Limb (tissue), 2 donors: ENCODE data around the gene GTPBP10.
"Not testable (repeated sequence)": the region's sequence is repeated elsewhere in the genome, so short reads cannot be mapped to it uniquely, and the experiment has no call there.

Experiments used
- DNase-seq, 2 donors: peaks; one replicate each; pipeline ENCODE4 v3.0.0-alpha.2; 2016; ENCODE audit errors: extremely low spot score in 2 of 2

The GTPBP10 gene, protein sequence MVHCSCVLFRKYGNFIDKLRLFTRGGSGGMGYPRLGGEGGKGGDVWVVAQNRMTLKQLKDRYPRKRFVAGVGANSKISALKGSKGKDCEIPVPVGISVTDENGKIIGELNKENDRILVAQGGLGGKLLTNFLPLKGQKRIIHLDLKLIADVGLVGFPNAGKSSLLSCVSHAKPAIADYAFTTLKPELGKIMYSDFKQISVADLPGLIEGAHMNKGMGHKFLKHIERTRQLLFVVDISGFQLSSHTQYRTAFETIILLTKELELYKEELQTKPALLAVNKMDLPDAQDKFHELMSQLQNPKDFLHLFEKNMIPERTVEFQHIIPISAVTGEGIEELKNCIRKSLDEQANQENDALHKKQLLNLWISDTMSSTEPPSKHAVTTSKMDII

DNA sequence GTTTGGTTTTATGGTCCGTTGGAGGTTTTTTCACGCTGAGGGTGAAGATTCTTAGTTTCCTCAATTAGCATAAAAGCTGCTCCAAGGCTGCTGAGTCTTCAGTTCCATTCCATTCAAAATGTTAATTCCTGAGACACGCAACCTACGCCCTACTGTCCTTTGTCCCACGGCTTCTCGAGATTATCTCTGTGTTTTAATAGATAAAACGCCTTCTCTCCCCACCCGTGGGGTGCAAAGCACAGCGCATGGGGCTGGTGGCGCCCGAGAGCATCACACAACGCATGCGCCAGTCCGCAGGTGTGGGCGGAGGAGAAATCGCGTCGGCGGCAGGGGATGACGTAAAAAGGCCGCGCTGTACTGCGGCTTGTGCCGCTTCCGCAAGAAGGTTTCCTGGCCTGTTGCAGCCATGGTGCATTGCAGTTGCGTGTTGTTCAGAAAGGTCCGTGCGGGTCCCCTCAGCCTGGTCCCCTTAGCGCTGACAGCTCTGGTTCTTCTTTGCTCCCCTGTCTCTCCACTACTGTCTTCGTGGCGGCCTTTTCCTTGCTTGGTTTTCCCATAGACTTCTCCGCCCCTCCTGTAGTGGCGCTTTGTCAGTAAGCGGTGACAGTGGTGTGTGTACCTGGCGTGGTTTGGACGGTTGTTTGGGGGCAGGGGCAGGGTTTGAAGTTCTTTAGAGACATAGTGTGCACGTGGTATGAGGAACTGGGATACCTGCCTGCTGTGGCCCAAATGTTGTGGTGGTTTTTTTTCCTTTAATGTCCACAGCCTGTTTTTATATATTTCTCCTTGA lies at the start of gene GTPBP10:
GTPBP10 (plus strand) TSS at position 381 of the 790 bp plus-strand sequence; CDS start at position 407, 26 bp downstream.
- DNase-seq: peak; percentile 96 to 98

DNA sequence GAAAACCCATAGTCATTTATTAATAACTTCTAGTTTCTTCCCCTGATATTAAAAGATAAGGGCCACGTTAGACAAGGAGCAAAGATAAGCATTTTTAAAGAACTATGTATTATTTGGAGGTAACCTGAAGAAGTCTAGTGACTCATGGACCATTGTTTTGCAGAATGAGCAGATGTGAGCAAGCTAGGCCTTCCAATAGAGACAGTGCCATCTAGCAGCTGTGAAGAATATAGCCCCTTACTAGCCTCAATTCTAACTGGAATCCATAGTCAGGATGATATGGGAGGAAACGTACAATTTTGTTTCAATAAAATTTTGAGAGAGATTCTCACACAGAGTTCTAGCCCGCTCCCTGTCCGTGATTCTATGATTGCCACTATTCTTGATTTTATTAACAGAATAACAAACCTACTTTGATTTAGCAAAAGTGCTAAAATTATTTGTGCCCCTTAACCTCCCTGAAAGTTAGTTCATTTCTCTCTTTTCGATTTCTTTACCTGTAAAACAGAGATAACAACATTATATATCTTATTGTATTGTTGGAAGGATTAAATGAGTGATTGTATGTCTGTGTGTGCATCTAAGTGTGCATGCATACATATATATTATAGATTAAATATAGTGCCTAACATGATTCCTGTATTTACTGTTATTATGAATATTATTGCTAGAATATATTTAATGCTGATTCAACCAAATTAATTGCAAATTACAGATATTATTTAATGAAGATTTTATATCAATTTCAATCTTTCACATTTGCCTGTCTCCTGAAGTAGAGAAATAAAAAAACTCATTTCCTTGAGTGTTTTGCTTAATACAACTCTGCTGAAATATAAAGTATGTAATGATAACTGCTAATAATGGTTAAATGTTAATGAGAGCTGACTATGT lies 48.1 kb upstream of the GTPBP10 start:
- peak in 1 of 2 donors; percentile 53 for DNase-seq

DNA sequence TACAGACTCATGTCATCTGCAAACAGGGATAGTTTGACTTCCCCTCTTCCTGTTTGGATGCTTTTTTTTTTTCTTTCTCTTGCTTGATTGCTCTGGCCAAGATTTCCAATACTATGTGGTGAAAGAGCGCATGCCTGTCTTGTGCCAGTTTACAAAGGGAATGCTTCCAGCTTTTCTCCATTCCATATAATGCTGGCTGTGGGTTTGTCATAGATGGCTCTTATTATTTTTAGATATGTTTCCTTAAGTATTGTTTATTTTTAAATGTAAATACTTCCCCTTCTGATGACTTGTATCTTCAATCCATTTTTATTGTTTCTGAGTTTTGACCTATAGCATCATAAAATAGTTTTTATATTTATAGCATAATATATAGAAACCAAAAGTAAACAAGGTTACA lies 43.3 kb upstream of the GTPBP10 start:
- DNase-seq: no peak

DNA sequence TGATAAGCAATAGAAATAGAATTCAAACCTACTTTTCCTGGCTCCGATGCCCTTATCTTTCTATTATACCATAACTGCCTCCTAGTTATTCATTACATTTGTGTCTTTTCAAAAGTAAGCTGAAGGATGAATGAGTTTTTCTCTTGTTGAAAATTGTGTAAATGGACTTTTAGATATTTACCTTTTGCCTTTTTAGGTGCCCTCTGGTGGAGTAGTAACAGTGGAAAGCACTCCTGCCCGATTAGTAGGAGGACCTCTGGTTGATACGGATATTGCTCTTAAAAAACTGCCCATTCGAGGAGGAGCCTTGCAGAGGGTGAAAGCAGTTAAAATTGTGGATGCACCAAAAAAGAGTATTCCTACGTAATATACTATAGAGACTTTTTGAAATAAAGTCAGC lies 36.6 kb upstream of the GTPBP10 start:
- DNase-seq: no peak

DNA sequence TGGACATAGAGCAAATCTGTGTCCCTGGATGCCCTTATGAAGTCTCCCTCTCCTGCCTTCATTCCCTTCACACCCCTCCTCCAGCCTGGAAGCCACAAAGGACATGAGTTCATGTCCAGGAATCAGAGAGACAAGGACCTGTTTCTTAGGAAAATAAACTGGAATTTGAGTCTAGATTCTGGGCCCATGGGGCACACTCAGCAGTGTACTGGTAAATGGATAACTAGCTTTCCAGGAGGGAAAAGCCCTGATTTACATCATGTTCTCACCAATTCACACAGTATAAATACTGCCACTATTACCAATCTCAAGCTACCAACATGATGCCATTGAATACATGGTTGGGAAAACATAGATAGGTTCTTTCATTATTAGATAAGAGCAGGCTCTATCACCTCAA lies 35.3 kb upstream of the GTPBP10 start:
- DNase-seq: no peak

DNA sequence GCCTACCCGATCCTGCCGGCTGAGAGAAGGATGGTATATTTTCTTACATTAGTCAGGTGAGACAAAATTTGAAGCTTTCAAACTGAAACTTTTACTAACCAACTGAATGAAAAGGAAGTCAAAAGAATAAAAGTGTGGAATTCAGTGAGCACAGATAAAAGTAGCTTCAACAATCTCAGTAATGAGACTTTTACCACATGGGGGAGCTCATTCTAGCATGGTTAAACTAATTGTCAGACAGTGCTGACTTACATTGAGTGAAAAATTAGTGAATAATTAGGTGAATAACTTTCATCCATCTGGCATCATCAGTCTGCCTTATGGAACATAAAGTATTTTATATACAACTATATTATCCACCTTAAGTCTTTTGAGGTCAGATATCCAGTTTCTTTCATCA lies 33.8 kb upstream of the GTPBP10 start:
- DNase-seq: no peak

DNA sequence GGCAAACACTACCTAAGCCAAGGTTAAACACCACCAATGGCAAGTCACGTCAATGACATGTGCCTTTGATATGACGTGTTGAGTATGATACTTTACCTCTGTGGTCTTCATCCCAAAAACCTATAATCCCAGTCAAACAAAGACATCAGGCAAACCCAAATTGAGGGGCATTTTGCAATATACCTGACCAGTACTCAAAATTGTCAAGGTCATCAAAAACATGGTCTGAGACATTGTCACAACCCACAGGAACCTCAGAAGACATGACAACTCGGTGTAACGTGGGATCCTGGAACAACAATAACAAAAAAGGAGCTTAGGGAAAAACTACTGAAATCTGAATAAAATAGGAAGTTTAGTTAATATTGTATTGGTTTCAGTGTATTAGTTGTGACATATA lies 32.6 kb upstream of the GTPBP10 start:
- DNase-seq: no peak

DNA sequence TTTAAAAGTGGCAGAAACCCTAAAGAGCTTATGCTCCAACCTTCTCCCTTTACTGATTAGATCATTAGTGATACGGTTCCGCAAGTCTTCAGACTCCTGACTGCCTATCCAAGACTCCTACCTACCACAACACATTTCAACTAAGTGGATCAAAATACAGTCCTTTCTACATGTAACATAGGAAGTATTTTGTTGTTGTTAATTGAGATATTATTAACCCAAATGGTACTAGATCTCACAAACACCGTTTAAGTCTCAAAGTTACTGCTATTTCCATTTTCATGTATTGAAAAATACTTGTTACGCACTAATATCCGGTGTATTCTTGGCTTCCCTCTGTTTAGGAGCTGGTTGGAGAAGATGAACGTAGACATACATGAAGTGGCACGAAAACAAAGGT lies 26.5 kb upstream of the GTPBP10 start:
- DNase-seq: no peak

DNA sequence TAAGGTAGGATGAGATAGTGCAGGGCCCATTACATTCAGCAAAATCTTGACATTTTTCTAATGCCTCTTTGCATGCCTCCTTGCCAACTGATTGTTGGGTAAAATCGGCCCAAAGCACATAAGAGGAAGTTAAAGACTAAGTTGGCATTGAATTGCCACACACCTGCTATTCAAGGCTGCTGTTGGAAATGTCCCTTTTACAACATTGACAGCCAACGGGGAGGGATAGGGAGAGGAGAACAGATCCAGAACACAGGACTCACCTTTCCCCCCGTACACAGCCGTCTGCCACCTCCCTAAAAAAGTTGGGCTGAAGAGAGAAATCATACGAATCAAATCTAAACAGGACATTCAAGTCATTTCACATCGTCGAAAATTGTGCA lies 26.1 kb upstream of the GTPBP10 start:
- DNase-seq: no peak

DNA sequence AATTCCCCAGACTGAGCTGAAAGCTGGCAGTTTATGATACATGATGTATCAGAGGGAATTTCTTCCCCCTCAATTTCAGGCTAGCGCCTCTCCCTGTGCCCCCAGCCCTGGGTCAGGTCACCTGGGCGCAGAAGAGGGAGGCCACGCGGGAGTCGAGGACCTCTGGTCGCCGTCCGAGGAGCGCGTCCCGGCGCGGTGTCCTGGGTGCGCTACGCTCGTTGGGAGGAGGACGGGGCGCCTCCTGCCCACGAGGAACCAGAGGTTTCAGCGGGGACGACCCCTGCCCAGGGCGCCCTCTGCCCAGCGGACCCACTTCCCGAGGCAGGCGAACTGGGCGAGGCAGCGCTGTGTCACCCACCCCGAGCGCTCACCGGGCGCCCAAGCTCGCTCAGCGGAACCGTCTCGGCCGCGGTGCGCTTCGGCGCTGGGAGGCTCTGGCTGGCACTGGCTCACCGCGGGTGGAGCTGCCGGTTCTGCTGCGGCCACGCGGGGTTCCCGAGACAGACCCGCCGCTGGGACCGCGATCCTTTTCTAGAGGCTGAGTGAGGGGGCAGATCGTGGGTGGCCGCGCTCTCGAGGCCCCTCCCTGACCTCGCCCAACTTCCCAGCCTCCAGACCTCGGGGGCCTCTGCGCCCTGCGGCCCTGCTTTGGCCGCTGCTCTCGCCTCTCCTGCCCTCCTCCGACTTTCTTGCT lies 25.6 kb upstream of the GTPBP10 start, which contains the start of gene FAM237B:
FAM237B (minus strand) TSS at position 504 of the 694 bp plus-strand sequence. CDS start 1,556 bp downstream, outside the sequence.
- peak in 1 of 2 donors; percentile 45 for DNase-seq

DNA sequence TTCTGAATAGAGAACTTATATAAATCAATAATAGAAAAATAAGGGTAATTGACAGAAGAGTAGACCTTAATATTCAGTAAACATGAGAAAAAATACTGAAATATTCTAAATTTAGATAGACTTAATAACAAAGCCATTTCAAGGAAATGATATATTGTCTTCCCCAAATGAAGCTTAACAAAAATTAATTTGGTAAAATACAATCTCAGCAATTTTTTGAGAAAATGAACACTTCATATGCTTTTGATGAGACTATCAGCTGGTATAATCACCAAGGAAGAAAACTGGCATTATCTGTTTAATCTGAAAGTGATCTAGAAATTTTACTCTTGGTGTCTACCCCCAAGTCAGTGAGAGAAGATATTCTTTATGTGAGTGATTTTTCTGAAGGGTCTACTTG lies 23.7 kb upstream of the GTPBP10 start:
- DNase-seq: no peak

DNA sequence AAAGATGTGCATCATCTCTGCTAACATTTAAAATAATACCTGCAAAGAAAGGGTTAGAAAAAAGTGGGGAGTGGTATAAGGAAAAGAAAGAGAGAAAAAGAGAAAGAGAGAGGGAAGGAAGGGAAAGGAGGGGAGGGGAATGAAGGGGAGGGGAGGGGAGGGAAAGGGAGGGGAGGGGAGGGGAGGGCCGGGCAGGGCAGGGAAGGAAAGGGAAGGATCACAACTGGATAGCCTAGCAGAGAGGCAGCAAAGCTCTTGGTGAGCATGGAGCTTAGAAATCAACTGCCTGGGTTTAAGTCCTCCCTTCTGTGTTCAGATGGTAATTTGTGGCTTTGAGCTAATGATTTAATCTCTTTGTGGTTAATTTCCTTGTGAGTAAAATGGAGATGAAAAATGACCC lies 20.0 kb upstream of the GTPBP10 start:
- DNase-seq: no peak

DNA sequence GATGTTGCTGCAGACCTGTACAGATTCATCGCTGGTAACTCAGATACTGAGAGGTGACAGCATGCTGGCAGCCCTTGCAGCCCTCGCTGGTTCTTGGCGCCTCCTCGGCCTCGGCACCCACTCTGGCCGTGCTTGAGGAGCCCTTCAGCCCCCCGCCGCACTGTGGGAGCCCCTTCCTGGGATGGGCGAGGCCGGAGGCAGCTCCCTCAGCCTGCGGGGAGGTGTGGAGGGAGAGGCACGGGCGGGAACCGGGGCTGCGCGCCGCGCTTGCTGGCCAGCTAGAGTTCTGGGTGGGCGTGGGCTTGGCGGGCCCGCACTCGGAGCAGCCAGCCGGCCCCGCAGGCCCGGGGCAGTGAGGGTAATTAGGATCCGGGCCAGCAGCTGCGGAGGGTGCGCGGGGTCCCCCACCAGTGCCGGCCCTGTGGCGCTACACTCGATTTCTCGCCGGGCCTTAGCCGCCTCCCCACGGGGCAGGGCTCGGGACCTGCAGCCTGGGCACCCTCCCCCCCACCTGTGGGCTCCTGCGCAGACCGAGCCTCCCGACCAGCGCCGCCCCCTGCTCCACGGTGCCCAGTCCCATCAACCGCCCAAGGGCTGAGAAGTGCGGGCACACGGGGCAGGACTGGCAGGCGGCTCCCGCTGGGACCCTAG lies 12.2 kb upstream of the GTPBP10 start:
- DNase-seq: no peak

DNA sequence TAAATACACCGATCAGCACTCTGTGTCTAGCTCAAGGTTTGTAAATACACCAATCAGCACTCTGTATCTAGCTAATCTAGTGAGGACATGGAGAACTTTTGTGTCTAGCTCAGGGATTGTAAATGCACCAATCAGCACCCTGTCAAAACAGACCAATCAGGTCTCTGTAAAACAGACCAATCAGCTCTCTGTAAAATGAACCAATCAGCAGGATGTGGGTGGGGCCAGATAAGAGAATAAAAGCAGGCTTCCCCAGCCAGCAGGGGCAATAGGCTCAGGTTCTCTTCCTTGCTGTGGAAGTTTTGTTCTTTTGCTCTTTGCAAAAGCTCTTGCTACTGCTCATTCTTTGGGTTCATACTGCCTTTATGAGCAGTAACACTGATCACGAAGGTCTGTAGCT lies 11.6 kb upstream of the GTPBP10 start:
- not testable (repeated sequence) for DNase-seq

DNA sequence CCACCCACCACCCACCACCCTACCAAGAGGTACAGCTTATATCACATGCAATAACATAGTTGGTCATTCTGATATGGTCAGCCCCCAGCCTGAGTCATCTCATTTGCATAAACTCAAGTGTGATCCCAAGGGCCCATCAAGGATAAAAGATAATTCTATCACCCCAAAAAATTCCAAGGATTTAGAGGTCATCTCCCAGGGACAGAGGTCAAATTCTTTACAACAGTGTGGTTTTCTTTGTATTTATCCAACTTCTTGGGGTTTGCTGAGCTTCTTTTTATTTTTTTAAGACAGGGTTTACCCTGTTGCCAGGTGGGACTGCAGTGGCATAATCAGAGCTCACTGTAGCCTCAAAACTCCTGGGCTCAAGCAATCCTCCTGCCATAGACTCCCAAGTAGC lies 9.4 kb upstream of the GTPBP10 start:
- no peak for DNase-seq

DNA sequence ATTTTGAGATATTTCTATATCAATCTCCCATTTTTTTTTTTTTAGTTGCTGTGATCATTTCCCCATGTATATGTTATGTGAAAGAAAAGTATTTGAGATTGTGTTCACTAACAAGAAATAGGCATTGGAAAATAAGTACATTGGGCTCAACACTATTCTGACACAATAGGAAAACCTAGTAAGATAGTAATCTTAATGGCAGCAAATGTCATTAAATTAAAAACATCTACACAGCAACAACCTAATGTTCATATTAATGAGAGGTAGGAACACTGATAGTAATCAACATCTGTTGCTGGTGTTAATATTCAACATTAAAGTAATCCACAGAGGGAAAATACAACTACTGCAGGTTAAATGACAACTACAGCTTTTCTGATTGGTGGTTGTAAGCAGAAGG lies 1.5 kb upstream of the GTPBP10 start:
- no peak for DNase-seq

DNA sequence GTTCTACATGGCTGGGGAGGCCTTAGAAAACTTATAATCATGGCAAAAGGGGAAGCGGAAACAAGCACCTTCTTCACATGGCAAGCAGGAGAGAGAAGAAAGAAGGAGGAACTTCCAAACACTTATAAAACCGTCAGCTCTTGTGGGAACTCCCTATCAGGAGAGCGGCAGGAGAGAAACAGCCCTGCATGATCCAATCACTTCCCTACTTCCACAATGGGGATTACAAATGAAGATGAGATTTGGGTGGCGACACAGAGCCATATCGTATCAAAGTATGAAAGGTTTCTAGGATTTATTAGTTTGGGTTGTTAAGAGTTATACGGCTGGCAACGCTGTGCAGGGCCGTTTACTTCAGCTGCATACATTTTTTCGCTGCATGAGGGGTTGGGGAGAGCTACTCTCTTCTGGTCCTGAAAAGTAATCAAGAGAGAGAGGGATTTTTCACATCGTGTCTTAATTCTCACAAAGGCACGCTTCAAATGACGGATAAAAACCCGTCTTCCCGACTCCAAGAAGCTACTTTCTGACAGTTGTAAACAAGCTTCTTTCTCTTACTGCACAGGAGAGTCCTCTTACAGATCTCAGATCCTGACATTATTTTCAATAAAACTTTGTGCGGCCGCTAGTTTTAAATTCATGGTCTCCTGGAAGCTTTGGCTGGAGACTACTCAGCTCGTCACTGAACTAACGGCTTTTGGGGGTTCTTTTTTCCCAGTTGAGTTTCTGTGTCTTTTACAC lies 751 bp upstream of the GTPBP10 start:
- DNase-seq: peak; percentile 28 to 40

DNA sequence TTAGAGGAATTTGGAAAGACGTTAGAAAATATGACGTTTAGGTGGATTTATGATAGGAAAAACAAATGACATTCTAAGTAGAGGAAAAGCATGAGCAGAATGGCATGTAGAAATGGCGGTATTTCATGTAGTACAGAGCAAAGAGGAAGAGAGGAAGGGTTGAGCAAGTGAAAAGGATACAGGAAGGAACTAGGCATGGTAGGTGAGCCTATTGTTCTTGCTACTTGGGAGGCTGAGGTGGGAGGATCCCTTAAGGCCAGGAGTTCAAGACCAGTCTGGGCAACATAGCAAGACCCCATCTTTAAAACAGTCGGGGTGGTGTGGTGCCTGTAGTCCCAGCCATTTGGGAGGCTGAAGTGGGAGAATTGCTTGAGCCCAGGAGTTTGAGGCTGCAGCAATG lies 1.2 kb downstream of the GTPBP10 start:
- no peak for DNase-seq

DNA sequence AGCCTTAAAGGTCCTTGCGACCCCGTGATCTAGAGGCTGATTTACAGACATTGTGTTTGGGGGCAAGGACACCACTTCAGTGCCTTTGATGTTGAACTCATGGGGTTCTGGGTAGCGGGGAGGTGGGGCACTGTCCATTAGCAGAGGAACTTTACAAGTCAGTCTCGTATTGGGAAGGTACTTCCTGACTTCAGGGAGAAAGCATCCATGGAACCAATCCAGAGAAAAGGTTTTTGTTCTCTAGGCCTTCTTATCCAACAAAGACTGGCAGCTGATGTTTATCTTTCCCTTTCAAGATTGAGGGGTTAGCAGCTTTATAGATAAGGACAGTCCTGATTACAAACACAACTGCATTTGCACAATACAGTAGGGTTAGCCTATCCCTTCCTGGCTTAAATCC lies 2.8 kb downstream of the GTPBP10 start:
- DNase-seq: no peak

DNA sequence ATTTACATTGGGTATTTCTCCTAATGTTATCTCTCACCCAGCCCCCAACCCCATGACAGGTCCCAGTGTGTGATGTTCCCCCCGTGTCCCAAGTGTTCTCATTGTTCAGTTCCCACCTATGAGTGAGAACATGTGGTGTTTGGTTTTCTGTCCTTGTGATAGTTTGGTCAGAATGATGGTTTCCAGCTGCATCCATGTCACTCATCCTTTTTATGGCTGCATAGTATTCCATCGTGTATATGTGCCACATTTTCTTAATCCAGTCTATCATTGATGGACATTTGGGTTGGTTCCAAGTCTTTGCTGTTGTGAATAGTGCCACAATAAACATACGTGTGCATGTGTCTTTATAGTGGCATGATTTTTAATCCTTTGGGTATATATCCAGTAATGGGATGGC lies 3.5 kb downstream of the GTPBP10 start:
- not testable (repeated sequence) for DNase-seq
